ENCODE results near the gene SDK1. TPM values are rescaled to one million over a fixed set of nuclear protein-coding genes. Genes with fewer than 3 reads are reported as not detected.

The SDK1 gene
- total and polyA plus RNA-seq, 2 experiments from 2014 or later: 2.1 to 10.0 TPM

DNA sequence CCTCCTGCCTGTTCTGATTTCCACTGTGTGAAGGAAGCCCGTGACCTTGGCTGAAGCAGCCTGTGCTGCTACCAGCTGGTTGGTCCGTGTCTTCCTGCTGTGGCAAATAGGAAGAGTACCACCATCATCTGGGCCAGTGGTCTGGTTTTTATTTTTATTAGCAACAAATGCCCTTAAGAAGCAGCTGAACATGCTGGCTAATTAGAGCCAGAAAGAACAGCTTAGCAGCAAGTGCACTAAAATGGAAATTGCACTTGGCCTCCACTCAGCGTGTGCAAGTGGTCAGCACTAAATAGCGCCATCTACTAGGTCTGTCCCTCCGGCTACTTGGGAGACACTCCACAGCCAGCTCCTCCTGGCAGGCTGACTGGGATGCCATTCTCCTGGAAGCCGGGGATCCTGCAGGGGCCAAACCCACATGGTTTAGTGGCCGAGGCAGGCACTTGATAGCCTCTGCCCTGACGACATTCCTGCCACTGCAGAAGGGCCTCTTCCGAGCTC is 690.7 kb downstream of the SDK1 start:
- H3K36me3 Mint-ChIP-seq (ENCODE audit: low read depth): peaks cover 8% of the 10 kb centered on the region; the same call in 2 of the 3 replicates
- no peak for DNase-seq (ENCODE audit: low spot score)
- peak; percentile 18; the same call in 2 of the 3 replicates for ATAC-seq

More for the DNA sequence above, 690.7 kb downstream of the SDK1 start:
- Histone ChIP-seq H3K27ac (ENCODE audit: low read depth) (no peak overlapping the region), H4K20me1 (replicated peaks; ENCODE audit: insufficient read depth) (no peaks in the 10 kb centered on the region), H2AFZ (no peak overlapping the region), H3K9me2 (ENCODE audit: insufficient read depth) (no peaks in the 10 kb centered on the region), H3K4me1 (ENCODE audit: insufficient read depth) (no peaks in the 10 kb centered on the region; the same call in 1 of the 2 replicates), H3K79me2 (replicated peaks; ENCODE audit: insufficient read depth) (no peaks in the 10 kb centered on the region), H3F3A (replicated peaks; ENCODE audit: low read depth) (no peaks in the 10 kb centered on the region), H3K4me2 (no peak overlapping the region), H3K27me3 (ENCODE audit: insufficient read depth) (no peaks in the 10 kb centered on the region), H3K4me3 (no peak overlapping the region), H3K36me3 (ENCODE audit: insufficient read depth) (no peaks in the 10 kb centered on the region)
- peaks cover 17% of the 10 kb centered on the region for H3K4me1 Mint-ChIP-seq
- H3K9me3 Mint-ChIP-seq: peaks cover 4% of the 10 kb centered on the region; the same call in 2 of the 3 replicates
- no peak overlapping the region for H3K4me3 Mint-ChIP-seq
- TF ChIP-seq, protein P1, sequence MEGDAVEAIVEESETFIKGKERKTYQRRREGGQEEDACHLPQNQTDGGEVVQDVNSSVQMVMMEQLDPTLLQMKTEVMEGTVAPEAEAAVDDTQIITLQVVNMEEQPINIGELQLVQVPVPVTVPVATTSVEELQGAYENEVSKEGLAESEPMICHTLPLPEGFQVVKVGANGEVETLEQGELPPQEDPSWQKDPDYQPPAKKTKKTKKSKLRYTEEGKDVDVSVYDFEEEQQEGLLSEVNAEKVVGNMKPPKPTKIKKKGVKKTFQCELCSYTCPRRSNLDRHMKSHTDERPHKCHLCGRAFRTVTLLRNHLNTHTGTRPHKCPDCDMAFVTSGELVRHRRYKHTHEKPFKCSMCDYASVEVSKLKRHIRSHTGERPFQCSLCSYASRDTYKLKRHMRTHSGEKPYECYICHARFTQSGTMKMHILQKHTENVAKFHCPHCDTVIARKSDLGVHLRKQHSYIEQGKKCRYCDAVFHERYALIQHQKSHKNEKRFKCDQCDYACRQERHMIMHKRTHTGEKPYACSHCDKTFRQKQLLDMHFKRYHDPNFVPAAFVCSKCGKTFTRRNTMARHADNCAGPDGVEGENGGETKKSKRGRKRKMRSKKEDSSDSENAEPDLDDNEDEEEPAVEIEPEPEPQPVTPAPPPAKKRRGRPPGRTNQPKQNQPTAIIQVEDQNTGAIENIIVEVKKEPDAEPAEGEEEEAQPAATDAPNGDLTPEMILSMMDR (conservative IDR thresholded peaks at IDR 0.05; ENCODE audit: low read depth in 2 of 2): peak in 1 of 2 experiments; percentile 42; a peak in 2 of 4 replicates
- TF ChIP-seq, protein P2, sequence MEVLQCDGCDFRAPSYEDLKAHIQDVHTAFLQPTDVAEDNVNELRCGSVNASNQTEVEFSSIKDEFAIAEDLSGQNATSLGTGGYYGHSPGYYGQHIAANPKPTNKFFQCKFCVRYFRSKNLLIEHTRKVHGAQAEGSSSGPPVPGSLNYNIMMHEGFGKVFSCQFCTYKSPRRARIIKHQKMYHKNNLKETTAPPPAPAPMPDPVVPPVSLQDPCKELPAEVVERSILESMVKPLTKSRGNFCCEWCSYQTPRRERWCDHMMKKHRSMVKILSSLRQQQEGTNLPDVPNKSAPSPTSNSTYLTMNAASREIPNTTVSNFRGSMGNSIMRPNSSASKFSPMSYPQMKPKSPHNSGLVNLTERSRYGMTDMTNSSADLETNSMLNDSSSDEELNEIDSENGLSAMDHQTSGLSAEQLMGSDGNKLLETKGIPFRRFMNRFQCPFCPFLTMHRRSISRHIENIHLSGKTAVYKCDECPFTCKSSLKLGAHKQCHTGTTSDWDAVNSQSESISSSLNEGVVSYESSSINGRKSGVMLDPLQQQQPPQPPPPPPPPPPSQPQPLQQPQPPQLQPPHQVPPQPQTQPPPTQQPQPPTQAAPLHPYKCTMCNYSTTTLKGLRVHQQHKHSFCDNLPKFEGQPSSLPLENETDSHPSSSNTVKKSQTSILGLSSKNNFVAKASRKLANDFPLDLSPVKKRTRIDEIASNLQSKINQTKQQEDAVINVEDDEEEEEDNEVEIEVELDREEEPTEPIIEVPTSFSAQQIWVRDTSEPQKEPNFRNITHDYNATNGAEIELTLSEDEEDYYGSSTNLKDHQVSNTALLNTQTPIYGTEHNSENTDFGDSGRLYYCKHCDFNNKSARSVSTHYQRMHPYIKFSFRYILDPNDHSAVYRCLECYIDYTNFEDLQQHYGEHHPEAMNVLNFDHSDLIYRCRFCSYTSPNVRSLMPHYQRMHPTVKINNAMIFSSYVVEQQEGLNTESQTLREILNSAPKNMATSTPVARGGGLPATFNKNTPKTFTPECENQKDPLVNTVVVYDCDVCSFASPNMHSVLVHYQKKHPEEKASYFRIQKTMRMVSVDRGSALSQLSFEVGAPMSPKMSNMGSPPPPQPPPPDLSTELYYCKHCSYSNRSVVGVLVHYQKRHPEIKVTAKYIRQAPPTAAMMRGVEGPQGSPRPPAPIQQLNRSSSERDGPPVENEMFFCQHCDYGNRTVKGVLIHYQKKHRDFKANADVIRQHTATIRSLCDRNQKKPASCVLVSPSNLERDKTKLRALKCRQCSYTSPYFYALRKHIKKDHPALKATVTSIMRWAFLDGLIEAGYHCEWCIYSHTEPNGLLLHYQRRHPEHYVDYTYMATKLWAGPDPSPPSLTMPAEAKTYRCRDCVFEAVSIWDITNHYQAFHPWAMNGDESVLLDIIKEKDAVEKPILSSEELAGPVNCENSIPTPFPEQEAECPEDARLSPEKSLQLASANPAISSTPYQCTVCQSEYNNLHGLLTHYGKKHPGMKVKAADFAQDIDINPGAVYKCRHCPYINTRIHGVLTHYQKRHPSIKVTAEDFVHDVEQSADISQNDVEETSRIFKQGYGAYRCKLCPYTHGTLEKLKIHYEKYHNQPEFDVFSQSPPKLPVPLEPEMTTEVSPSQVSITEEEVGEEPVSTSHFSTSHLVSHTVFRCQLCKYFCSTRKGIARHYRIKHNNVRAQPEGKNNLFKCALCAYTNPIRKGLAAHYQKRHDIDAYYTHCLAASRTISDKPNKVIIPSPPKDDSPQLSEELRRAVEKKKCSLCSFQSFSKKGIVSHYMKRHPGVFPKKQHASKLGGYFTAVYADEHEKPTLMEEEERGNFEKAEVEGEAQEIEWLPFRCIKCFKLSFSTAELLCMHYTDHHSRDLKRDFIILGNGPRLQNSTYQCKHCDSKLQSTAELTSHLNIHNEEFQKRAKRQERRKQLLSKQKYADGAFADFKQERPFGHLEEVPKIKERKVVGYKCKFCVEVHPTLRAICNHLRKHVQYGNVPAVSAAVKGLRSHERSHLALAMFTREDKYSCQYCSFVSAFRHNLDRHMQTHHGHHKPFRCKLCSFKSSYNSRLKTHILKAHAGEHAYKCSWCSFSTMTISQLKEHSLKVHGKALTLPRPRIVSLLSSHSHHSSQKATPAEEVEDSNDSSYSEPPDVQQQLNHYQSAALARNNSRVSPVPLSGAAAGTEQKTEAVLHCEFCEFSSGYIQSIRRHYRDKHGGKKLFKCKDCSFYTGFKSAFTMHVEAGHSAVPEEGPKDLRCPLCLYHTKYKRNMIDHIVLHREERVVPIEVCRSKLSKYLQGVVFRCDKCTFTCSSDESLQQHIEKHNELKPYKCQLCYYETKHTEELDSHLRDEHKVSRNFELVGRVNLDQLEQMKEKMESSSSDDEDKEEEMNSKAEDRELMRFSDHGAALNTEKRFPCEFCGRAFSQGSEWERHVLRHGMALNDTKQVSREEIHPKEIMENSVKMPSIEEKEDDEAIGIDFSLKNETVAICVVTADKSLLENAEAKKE (CRISPR knock-in tag; IDR thresholded peaks at IDR 0.05): no peak
- TF ChIP-seq JUNB (IDR thresholded peaks at IDR 0.05; ENCODE audit: unreplicated experiment) (no peak), CREB1 (CRISPR knock-in tag; IDR thresholded peaks at IDR 0.05; ENCODE audit: low read depth) (no peak), NANOG (IDR thresholded peaks at IDR 0.05; ENCODE audit: borderline replicate concordance) (no peak), EZH2 (IDR thresholded peaks at IDR 0.05; ENCODE audit: low read depth, unreplicated experiment) (no peak)
- peaks cover 2% of the 10 kb centered on the region for H3K27me3 Mint-ChIP-seq (ENCODE audit: insufficient read depth, low read depth, poor library complexity)
- no peak overlapping the region for H3K27ac Mint-ChIP-seq

All from GM23338 (cell line).